ENCODE data around the gene MXRA5.

- TF ChIP-seq CTCF (IDR thresholded peaks at IDR 0.05) (no peak), EZH2 (IDR thresholded peaks at IDR 0.05) (no peak)
Observed at GRCh38 chrX:3384327-3384726, 37.9 kb upstream of the MXRA5 start.

All from neural progenitor cell (in vitro differentiated cells).